Colonic mucosa (tissue), 4 donors: ENCODE measurements around the gene TFDP2. TPM values are rescaled to one million over a fixed set of nuclear protein-coding genes. Genes with fewer than 3 reads are reported as not detected.

ENCODE experiments used
- DNase-seq: peaks from one replicate; pipeline ENCODE4 v3.0.0-alpha.2; 2020
- H3K27ac ChIP-seq: fragments of 200-600 bp; one replicate; pipeline ENCODE4 v1.8.0; 2021
- H3K27me3 ChIP-seq: fragments of 200-600 bp; one replicate; pipeline ENCODE4 v1.8.0; 2021
- H3K36me3 ChIP-seq: fragments of 200-600 bp; one replicate; pipeline ENCODE4 v1.8.0; 2021
- H3K4me1 ChIP-seq: fragments of 200-600 bp; one replicate; pipeline ENCODE4 v1.8.0; 2021; ENCODE audit warnings: mild to moderate bottlenecking
- H3K4me3 ChIP-seq: fragments of 200-600 bp; one replicate; pipeline ENCODE4 v1.8.0; 2021
- H3K9ac ChIP-seq, 2 donors: one replicate each; pipeline ENCODE4 v1.7.0; 2013; ENCODE audit warnings: control low read depth in 2 of 2, low read depth in 2 of 2, low read length in 2 of 2
- H3K9me3 ChIP-seq: fragments of 200-600 bp; one replicate; pipeline ENCODE4 v1.8.0; 2021
- intact Hi-C: fragments of 100-400 bp; cut with DNase I; formaldehyde crosslinking; loops from one replicate; pipeline ENCODE4 v1.14.1; 2022
- total RNA-seq, 2 donors: library from RNA; stranded (reverse); fragmentation: NEBNext Ultra II Directional in 1 of 2; extraction: Animal tissue kit (Norgen Biotek cat#: 25700) in 1 of 2; gene quantifications; one replicate each; pipeline ENCODE4 v1.2.1, GENCODE V29; 2021
- TF ChIP-seq, protein P1 (sequence below): fragments of 200-600 bp; IDR thresholded peaks from one replicate; pipeline ENCODE4 v1.8.0; 2022; ENCODE audit warnings: antibody characterized with exemption, mild to moderate bottlenecking
- donor health status: healthy.
- donor health status: DM: no; HTN: no; CAD: no.
- donor health status: DM: no; HTN: no; CAD: no.

Gene TFDP2
- total RNA-seq, 2 donors from 2014 or later: 33.6 to 42.7 TPM

DNA sequence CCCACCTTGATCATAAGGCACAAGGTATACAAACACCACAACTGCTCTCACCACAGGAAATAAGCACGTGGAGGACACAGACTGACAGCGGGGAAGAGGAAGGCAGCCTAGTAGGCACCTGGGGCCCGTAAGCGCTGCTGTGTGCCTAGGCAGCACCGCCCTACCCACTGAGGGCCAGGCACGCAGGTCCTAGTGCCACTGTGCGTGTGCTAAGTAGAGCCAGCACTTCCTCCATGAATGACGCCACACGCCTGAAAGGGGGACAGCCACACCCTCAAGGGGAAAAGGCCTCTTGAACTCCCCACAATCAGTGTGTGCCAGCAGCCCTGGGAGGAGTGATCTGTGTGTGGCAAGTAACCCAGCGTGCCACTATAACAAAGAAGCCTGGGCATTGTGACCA, 199.9 kb downstream of the TFDP2 start:
- Histone ChIP-seq H3K36me3 (no peaks in the 10 kb centered on the region), H3K9me3 (no peaks in the 10 kb centered on the region), H3K4me3 (no peak overlapping the region), H3K9ac (no peak overlapping the region), H3K4me1 (peaks cover 8% of the 10 kb centered on the region), H3K27ac (no peak overlapping the region), H3K27me3 (no peaks in the 10 kb centered on the region)
- no peak for DNase-seq
- TF ChIP-seq, protein P1, sequence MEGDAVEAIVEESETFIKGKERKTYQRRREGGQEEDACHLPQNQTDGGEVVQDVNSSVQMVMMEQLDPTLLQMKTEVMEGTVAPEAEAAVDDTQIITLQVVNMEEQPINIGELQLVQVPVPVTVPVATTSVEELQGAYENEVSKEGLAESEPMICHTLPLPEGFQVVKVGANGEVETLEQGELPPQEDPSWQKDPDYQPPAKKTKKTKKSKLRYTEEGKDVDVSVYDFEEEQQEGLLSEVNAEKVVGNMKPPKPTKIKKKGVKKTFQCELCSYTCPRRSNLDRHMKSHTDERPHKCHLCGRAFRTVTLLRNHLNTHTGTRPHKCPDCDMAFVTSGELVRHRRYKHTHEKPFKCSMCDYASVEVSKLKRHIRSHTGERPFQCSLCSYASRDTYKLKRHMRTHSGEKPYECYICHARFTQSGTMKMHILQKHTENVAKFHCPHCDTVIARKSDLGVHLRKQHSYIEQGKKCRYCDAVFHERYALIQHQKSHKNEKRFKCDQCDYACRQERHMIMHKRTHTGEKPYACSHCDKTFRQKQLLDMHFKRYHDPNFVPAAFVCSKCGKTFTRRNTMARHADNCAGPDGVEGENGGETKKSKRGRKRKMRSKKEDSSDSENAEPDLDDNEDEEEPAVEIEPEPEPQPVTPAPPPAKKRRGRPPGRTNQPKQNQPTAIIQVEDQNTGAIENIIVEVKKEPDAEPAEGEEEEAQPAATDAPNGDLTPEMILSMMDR: no peak
- intact Hi-C loops: no loop called here

DNA sequence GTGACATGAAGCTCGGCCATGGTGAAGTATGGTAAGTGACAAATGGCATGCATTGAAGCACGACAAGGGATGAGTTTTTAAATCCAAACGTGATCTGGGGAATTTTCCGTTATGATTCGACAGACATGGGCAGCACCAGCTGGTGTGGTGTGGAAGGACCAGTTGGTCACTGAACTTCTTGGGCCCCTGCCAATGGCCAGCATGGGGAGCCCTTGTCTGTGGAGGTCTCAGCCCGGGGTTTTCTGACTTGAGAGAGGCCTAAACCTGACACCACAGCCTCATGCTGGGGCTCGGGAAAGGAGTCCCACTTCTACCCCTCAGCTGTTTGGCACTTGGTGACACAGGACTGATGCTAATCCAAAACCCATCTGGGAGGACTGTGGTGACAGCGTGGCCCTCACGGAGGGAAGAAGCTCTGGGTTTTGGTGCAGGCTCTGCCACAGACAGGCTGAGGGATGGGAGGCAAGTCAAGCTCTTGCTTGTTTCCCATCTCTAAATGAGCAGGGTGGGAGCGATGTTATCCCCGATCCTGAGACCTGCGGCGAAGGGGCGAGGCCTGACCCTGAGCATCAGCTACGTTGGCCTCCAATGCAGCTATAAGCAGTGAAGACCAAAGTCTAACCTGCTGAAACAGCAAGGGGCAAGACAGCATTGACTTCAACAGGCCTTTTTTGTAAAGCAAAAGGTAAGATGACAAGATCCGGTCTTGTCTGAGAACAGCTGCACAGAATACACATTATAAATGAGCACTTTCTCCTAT, 203.4 kb downstream of the TFDP2 start:
- Histone ChIP-seq H3K27ac (no peak overlapping the region), H3K27me3 (no peaks in the 10 kb centered on the region), H3K4me1 (peaks cover under 1% of the 10 kb centered on the region), H3K9ac (no peak overlapping the region), H3K9me3 (no peaks in the 10 kb centered on the region), H3K36me3 (no peaks in the 10 kb centered on the region), H3K4me3 (no peak overlapping the region)
- TF ChIP-seq, protein P1: no peak
- no peak for DNase-seq
- intact Hi-C loops: no loop called here

DNA sequence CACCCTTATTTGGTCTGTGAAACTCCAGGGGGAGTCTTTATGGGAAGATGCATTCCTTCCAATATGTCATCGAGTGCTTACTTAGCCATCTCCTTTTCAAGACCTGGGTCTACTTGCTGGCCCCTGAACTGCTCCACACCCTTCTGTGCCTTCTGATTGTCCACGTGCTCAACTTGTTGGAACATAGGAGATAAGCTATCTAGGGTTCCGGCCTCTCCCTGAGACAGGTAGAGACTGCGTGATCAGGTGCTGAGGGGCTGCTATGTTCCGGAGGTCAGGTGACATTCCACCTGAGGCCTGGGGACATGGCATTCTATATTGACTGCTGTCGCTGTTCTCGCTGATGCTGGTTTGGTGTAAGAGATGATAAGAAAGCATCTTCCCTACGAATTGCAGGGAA, 207.3 kb downstream of the TFDP2 start:
- Histone ChIP-seq H3K27ac (no peak overlapping the region), H3K4me1 (peaks cover 8% of the 10 kb centered on the region), H3K4me3 (no peak overlapping the region), H3K9ac (no peak overlapping the region), H3K36me3 (no peaks in the 10 kb centered on the region), H3K9me3 (no peaks in the 10 kb centered on the region), H3K27me3 (no peaks in the 10 kb centered on the region)
- intact Hi-C loops: no loop called here
- no peak for DNase-seq
- TF ChIP-seq, protein P1: no peak

DNA sequence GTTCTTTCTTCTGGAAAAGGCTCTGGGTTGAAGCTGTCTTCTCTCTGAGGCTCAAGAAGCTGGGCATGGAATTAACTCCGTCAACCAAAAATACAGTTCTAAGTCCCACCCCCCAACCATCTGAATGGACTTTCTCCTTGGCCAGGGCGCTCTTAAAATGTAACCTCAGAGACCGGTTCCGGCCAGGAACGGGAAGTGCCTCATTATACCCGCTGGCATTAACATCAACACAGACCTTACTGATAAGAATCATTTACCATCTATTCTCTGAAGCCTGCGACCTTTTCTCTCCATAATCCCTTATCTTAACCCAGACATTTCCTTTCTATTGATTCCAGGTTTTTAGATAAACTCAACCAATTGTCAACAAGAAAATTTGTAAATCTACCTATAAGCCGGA, 208.3 kb downstream of the TFDP2 start:
- Histone ChIP-seq H3K27ac (peak overlapping the region; percentile 76), H3K36me3 (no peaks in the 10 kb centered on the region), H3K27me3 (no peaks in the 10 kb centered on the region), H3K4me1 (peaks cover 8% of the 10 kb centered on the region), H3K9ac (peak overlapping the region in 1 of 2 donors; percentile 46), H3K4me3 (no peak overlapping the region), H3K9me3 (no peaks in the 10 kb centered on the region)
- intact Hi-C loops: no loop called here
- TF ChIP-seq, protein P1: no peak
- DNase-seq: peak; percentile 70

- Histone ChIP-seq H3K9ac (peak overlapping the region; percentile 14 to 43), H3K4me3 (no peak overlapping the region)
Measured at GRCh38 chr3:141940194-141940776, 209.1 kb downstream of the TFDP2 start.

More at GRCh38 chr3:141940194-141940776, 209.1 kb downstream of the TFDP2 start:
- TF ChIP-seq, protein P1: no peak
- Histone ChIP-seq H3K4me1 (peaks cover 8% of the 10 kb centered on the region), H3K27ac (peak overlapping the region; percentile 76), H3K36me3 (no peaks in the 10 kb centered on the region), H3K9me3 (no peaks in the 10 kb centered on the region), H3K27me3 (no peaks in the 10 kb centered on the region)
- intact Hi-C loops: no loop called here
- peak; percentile 73 for DNase-seq
